ENCODE measurements around the gene OR13C9.
"Not testable (repeated sequence)": the region's sequence is repeated elsewhere in the genome, so short reads cannot be mapped to it uniquely, and the experiment has no call there.

DNA sequence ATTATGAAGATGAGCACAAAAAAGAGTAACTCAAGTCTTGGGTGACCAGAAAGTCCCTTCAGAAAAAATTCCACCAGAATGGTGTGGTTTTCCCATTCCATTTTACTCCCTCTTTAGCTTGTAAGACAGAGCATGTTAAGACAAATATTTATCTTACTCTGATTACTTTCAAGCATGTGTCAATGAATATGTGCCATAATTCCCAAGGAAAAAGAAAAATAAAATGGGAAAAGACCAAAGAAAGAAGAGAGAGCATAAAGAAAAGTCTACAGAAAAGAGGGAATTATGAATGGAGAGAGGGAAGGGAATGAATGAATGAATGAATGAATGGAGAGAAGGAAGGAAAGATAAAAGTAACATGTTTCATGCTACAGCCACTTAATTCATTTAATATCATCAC is 18.7 kb downstream of the OR13C9 start, which contains the start of gene OR13C5:
- TF ChIP-seq, protein P1, sequence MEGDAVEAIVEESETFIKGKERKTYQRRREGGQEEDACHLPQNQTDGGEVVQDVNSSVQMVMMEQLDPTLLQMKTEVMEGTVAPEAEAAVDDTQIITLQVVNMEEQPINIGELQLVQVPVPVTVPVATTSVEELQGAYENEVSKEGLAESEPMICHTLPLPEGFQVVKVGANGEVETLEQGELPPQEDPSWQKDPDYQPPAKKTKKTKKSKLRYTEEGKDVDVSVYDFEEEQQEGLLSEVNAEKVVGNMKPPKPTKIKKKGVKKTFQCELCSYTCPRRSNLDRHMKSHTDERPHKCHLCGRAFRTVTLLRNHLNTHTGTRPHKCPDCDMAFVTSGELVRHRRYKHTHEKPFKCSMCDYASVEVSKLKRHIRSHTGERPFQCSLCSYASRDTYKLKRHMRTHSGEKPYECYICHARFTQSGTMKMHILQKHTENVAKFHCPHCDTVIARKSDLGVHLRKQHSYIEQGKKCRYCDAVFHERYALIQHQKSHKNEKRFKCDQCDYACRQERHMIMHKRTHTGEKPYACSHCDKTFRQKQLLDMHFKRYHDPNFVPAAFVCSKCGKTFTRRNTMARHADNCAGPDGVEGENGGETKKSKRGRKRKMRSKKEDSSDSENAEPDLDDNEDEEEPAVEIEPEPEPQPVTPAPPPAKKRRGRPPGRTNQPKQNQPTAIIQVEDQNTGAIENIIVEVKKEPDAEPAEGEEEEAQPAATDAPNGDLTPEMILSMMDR (IDR thresholded peaks at IDR 0.05; ENCODE audit: low read depth, low read length): not testable (repeated sequence)
- not testable (repeated sequence) for TF ChIP-seq POLR2A (IDR thresholded peaks at IDR 0.05; ENCODE audit: extremely low read depth, insufficient read length); MAX (IDR thresholded peaks at IDR 0.05; ENCODE audit: low read depth, low read length)

All from NB4 (cell line).